Gastrocnemius medialis (tissue), 4 donors: ENCODE data around the gene RRM1. TPM values are rescaled to one million over a fixed set of nuclear protein-coding genes. Genes with fewer than 3 reads are reported as not detected.

Experiments used
- ATAC-seq, 2 donors: fragments of 150-250 bp; one replicate each; pipeline ENCODE4 v1.9.1; 2016
- DNase-seq, 2 donors: peaks; one replicate each; pipeline ENCODE4 v3.0.0-alpha.2; 2019
- H3K27ac ChIP-seq, 4 donors: fragments of 200-600 bp; sonication (generic); 1 replicate in 1 of 4; 2 replicates in 3 of 4; pipeline ENCODE4 v1.5.1; 2016 to 2018; ENCODE audit warnings: mild to moderate bottlenecking in 2 of 4, moderate library complexity in 1 of 4
- H3K27me3 ChIP-seq, 3 donors: fragments of 200-600 bp; sonication (generic) in 2 of 3; 1 replicate in 1 of 3; 2 replicates in 2 of 3; pipeline versions ENCODE4 v1.5.1 to v1.6.0; 2016 to 2019; ENCODE audit warnings: mild to moderate bottlenecking in 1 of 3, moderate library complexity in 1 of 3
- H3K36me3 ChIP-seq, 2 donors: fragments of 200-600 bp; sonication (generic) in 1 of 2; one replicate each; pipeline ENCODE4 v1.5.1; 2017 to 2018
- H3K4me1 ChIP-seq, 2 donors: fragments of 200-600 bp; sonication (generic) in 1 of 2; one replicate each; pipeline ENCODE4 v1.5.1; 2016 to 2017; ENCODE audit warnings: mild to moderate bottlenecking in 2 of 2
- H3K4me3 ChIP-seq, 4 donors: fragments of 200-600 bp; sonication (generic) in 3 of 4; 1 replicate in 1 of 4; 2 replicates in 3 of 4; pipeline ENCODE4 v1.5.1; 2016 to 2019; ENCODE audit warnings: mild to moderate bottlenecking in 2 of 4
- H3K9me3 ChIP-seq, 3 donors: fragments of 200-600 bp; sonication (generic) in 2 of 3; 1 replicate in 1 of 3; 2 replicates in 2 of 3; pipeline ENCODE4 v1.5.1; 2016 to 2019
- CTCF ChIP-seq, 5 experiments: fragments of 450-650 bp in 3 of 5; fragments of 200-600 bp in 2 of 5; sonication (generic) in 2 of 5; IDR thresholded peaks in 4 of 5; conservative IDR thresholded peaks in 1 of 5; 1 replicate in 4 of 5; 2 replicates in 1 of 5; pipeline ENCODE4 v1.5.1; 2016 to 2019; ENCODE audit warnings: antibody characterized with exemption in 5 of 5, mild to moderate bottlenecking in 3 of 5, moderate library complexity in 3 of 5
- POLR2A ChIP-seq, 2 donors: fragments of 450-650 bp; IDR thresholded peaks; one replicate each; pipeline ENCODE4 v1.6.1; 2017; ENCODE audit warnings: antibody characterized with exemption in 2 of 2, mild to moderate bottlenecking in 2 of 2, moderate library complexity in 2 of 2
- in situ Hi-C, 4 donors: fragments of 200-750 bp; cut with MboI; loops; one replicate each; pipeline versions ENCODE4 v1.15.0 to v1.8.0; 2017; ENCODE audit warnings: low sequenced_read_pairs in 4 of 4
- intact Hi-C: fragments of 100-400 bp; cut with DNase I; formaldehyde crosslinking; loops from one replicate; pipeline ENCODE4 v1.15.1; 2023; ENCODE audit warnings: low total_unique reads
- total RNA-seq, 4 donors: library from RNA; depleted of rRNA; stranded (reverse); fragments of >200 nt; gene quantifications; one replicate each; pipeline versions ENCODE4 v1.1.0 to v1.2.3, GENCODE V29; 2016

RRM1 gene
- total RNA-seq, 4 donors from 2014 or later: 34.0 to 66.0 (median 37.8) TPM

- Histone ChIP-seq H3K36me3 (peaks cover 5 to 73% of the 10 kb centered on the region in 2 donors), H3K4me1 (no peaks in the 10 kb centered on the region), H3K27ac (no peak overlapping the region), H3K9me3 (no peaks in the 10 kb centered on the region), H3K4me3 (no peak overlapping the region), H3K27me3 (no peaks in the 10 kb centered on the region)
- ATAC-seq (no peak), DNase-seq (no peak)
- in situ Hi-C loops (no loop called here), intact Hi-C loops (no loop called here)
- TF ChIP-seq CTCF (IDR thresholded peaks at IDR 0.05 in 4 of 5, conservative IDR thresholded peaks at IDR 0.05 in 1 of 5) (no peak), POLR2A (IDR thresholded peaks at IDR 0.05) (no peak)
Measured at GRCh38 chr11:4087551-4087950, 7.0 kb upstream of the RRM1 start.

GRCh38 chr11:4090258-4090657, 4.3 kb upstream of the RRM1 start:
- peaks cover 5 to 6% of the 10 kb centered on the region in 2 donors for H3K4me1 ChIP-seq
- no peak overlapping the region for H3K4me3 ChIP-seq
- ATAC-seq (no peak), DNase-seq (no peak)
- no peak for TF ChIP-seq POLR2A (IDR thresholded peaks at IDR 0.05)
- no peak for TF ChIP-seq CTCF (IDR thresholded peaks at IDR 0.05 in 4 of 5, conservative IDR thresholded peaks at IDR 0.05 in 1 of 5)
- peaks cover 5 to 49% of the 10 kb centered on the region in 2 donors for H3K36me3 ChIP-seq
- no peaks in the 10 kb centered on the region for H3K27me3 ChIP-seq
- no peak overlapping the region for H3K27ac ChIP-seq
- intact Hi-C loops (no loop called here), in situ Hi-C loops (no loop called here)
- no peaks in the 10 kb centered on the region for H3K9me3 ChIP-seq

- in situ Hi-C loops: no loop called here
Measured at GRCh38 chr11:4092026-4092425, 2.6 kb upstream of the RRM1 start.

GRCh38 chr11:4093519-4094347, 866 bp upstream of the RRM1 start:
- peak; percentile 2 to 23 for ATAC-seq
- no peak for DNase-seq
- in situ Hi-C loops (no loop called here), intact Hi-C loops (no loop called here)
- H3K9me3 ChIP-seq: no peaks in the 10 kb centered on the region
- H3K27ac ChIP-seq: peak overlapping the region; percentile 89 to 98 (median 94)
- peaks cover 16 to 20% of the 10 kb centered on the region in 2 donors for H3K4me1 ChIP-seq
- TF ChIP-seq CTCF (IDR thresholded peaks at IDR 0.05 in 4 of 5, conservative IDR thresholded peaks at IDR 0.05 in 1 of 5): no peak
- no peak for TF ChIP-seq POLR2A (IDR thresholded peaks at IDR 0.05)
- H3K27me3 ChIP-seq: no peaks in the 10 kb centered on the region
- H3K4me3 ChIP-seq: peak overlapping the region; percentile 81 to 93 (median 86)
- peaks cover 0 to 22% of the 10 kb centered on the region in 2 donors for H3K36me3 ChIP-seq

More at GRCh38 chr11:4092026-4092425, 2.6 kb upstream of the RRM1 start:
- intact Hi-C loops: no loop called here
- TF ChIP-seq POLR2A (IDR thresholded peaks at IDR 0.05) (no peak), CTCF (IDR thresholded peaks at IDR 0.05 in 4 of 5, conservative IDR thresholded peaks at IDR 0.05 in 1 of 5) (no peak)
- Histone ChIP-seq H3K9me3 (no peaks in the 10 kb centered on the region), H3K27ac (no peak overlapping the region), H3K4me3 (no peak overlapping the region), H3K36me3 (peaks cover 0 to 37% of the 10 kb centered on the region in 2 donors), H3K27me3 (no peaks in the 10 kb centered on the region), H3K4me1 (peaks cover 15 to 16% of the 10 kb centered on the region in 2 donors)
- ATAC-seq (no peak), DNase-seq (no peak)
